GM21423 (cell line): ENCODE data around the gene FSIP1.

Source experiments
- ATAC-seq: cut with Tn5 transposase; IDR thresholded peaks from one replicate; pipeline ENCODE4 v1.9.1; 2021; ENCODE audit warnings: mild to moderate bottlenecking, moderate library complexity; ENCODE audit not compliant: unreplicated experiment

The FSIP1 gene

GRCh38 chr15:39597751-39598185, 184.9 kb downstream of the FSIP1 start:
- ATAC-seq = no peak

GRCh38 chr15:39597336-39597735, 185.3 kb downstream of the FSIP1 start:
- no peak for ATAC-seq

GRCh38 chr15:39596358-39597051, 186.1 kb downstream of the FSIP1 start:
- no peak for ATAC-seq

GRCh38 chr15:39595338-39596221, 187.1 kb downstream of the FSIP1 start:
- no peak for ATAC-seq

- no peak for ATAC-seq
Observed at GRCh38 chr15:39594446-39595337, 187.9 kb downstream of the FSIP1 start.

- ATAC-seq = no peak
Observed at GRCh38 chr15:39593656-39594445, 188.8 kb downstream of the FSIP1 start.

- ATAC-seq = no peak
Observed at GRCh38 chr15:39593071-39593655, 189.5 kb downstream of the FSIP1 start.

- no peak for ATAC-seq
Observed at GRCh38 chr15:39592500-39592899, 190.1 kb downstream of the FSIP1 start.

- no peak for ATAC-seq
Observed at GRCh38 chr15:39591896-39592315, 190.7 kb downstream of the FSIP1 start.

GRCh38 chr15:39591141-39591895, 191.3 kb downstream of the FSIP1 start:
- ATAC-seq = no peak

- no peak for ATAC-seq
Observed at GRCh38 chr15:39589815-39590644, 192.6 kb downstream of the FSIP1 start.

- no peak for ATAC-seq
Observed at GRCh38 chr15:39589193-39589814, 193.3 kb downstream of the FSIP1 start.

- no peak for ATAC-seq
Observed at GRCh38 chr15:39588531-39589192, 194.0 kb downstream of the FSIP1 start.

GRCh38 chr15:39587731-39588530, 194.7 kb downstream of the FSIP1 start:
- no peak for ATAC-seq

- no peak for ATAC-seq
Observed at GRCh38 chr15:39587096-39587721, 195.4 kb downstream of the FSIP1 start.
